CD14-positive monocyte (primary cell): ENCODE results near the gene HCST. TPM values are rescaled to one million over a fixed set of nuclear protein-coding genes. Genes with fewer than 3 reads are reported as not detected.

Experiments
- DNase-seq, 3 donors: peaks; one replicate each; pipeline ENCODE4 v3.0.0-alpha.2; 2011 to 2022
- H2AFZ ChIP-seq: 2 replicates; pipeline ENCODE4 v1.6.0; 2012; ENCODE audit warnings: mild to moderate bottlenecking, low read depth, low read length, inconsistent platforms; ENCODE audit not compliant: insufficient read depth, poor library complexity, severe bottlenecking
- H3K27ac ChIP-seq, 2 donors: 1 replicate in 1 of 2; 2 replicates in 1 of 2; pipeline ENCODE4 v1.5.1; 2012 to 2013; ENCODE audit warnings: low read length in 2 of 2, control low read depth in 1 of 2, inconsistent platforms in 1 of 2, low read depth in 1 of 2, mild to moderate bottlenecking in 1 of 2
- H3K27me3 ChIP-seq, 2 donors: one replicate each; pipeline versions ENCODE4 v1.6.0 to v1.6.1; 2011 to 2013; ENCODE audit warnings: low read length in 2 of 2; ENCODE audit not compliant: control insufficient read depth in 2 of 2, insufficient read depth in 2 of 2
- H3K36me3 ChIP-seq, 2 donors: replicated peaks in 1 of 2; 1 replicate in 1 of 2; 2 replicates in 1 of 2; pipeline versions ENCODE4 v1.5.1 to v1.6.1; 2012 to 2013; ENCODE audit warnings: low read length in 2 of 2, control low read depth in 1 of 2, inconsistent platforms in 1 of 2, mild to moderate bottlenecking in 1 of 2; ENCODE audit not compliant: insufficient read depth in 2 of 2, control insufficient read depth in 1 of 2
- H3K4me1 ChIP-seq, 2 donors: 1 replicate in 1 of 2; 2 replicates in 1 of 2; pipeline versions ENCODE4 v1.5.1 to v1.6.1; 2012 to 2013; ENCODE audit warnings: low read length in 2 of 2, control low read depth in 1 of 2, inconsistent platforms in 1 of 2, mild to moderate bottlenecking in 1 of 2, moderate library complexity in 1 of 2; ENCODE audit not compliant: insufficient read depth in 2 of 2, control insufficient read depth in 1 of 2
- H3K4me2 ChIP-seq: replicated peaks from 2 replicates; pipeline ENCODE3; 2012; ENCODE audit warnings: low read length, moderate library complexity, mild to moderate bottlenecking; ENCODE audit not compliant: poor library complexity, severe bottlenecking; ENCODE audit errors: extremely low read depth
- H3K4me3 ChIP-seq, 3 experiments: fragments of 200-600 bp in 1 of 3; sonication (generic) in 1 of 3; replicated peaks in 1 of 3; 1 replicate in 2 of 3; 2 replicates in 1 of 3; pipeline ENCODE4 v1.5.1; 2011 to 2013; ENCODE audit warnings: low read length in 3 of 3, mild to moderate bottlenecking in 3 of 3, control low read depth in 2 of 3, low read depth in 2 of 3, inconsistent platforms in 1 of 3, moderate library complexity in 1 of 3
- H3K79me2 ChIP-seq: 2 replicates; pipeline ENCODE4 v1.6.0; 2012; ENCODE audit warnings: mild to moderate bottlenecking, control low read depth, inconsistent platforms, low read length, moderate library complexity; ENCODE audit not compliant: insufficient read depth
- H3K9ac ChIP-seq: 2 replicates; pipeline ENCODE4 v1.6.0; 2017; ENCODE audit warnings: low read length, mild to moderate bottlenecking; ENCODE audit not compliant: insufficient read depth, poor library complexity, severe bottlenecking
- H3K9me3 ChIP-seq, 2 donors: replicated peaks in 1 of 2; 1 replicate in 1 of 2; 2 replicates in 1 of 2; pipeline versions ENCODE4 v1.5.1 to v1.6.1; 2012 to 2013; ENCODE audit warnings: low read length in 2 of 2, control low read depth in 1 of 2; ENCODE audit not compliant: control insufficient read depth in 1 of 2, insufficient read depth in 1 of 2
- H4K20me1 ChIP-seq: 2 replicates; pipeline ENCODE4 v1.6.0; 2012; ENCODE audit warnings: mild to moderate bottlenecking, low read length, control low read depth, moderate library complexity; ENCODE audit not compliant: insufficient read depth
- H3K27ac Mint-ChIP-seq, 7 donors: one replicate each; pipeline ENCODE4 v1.8.0; 2020; ENCODE audit warnings: mild to moderate bottlenecking in 7 of 7, mixed read lengths in 7 of 7, moderate library complexity in 6 of 7, inconsistent platforms in 2 of 7
- H3K27me3 Mint-ChIP-seq, 3 donors: one replicate each; pipeline ENCODE4 v1.8.0; 2021 to 2022; ENCODE audit warnings: low read depth in 3 of 3, mild to moderate bottlenecking in 3 of 3, mixed read lengths in 3 of 3, moderate library complexity in 3 of 3, inconsistent platforms in 1 of 3
- H3K36me3 Mint-ChIP-seq, 2 donors: one replicate each; pipeline ENCODE4 v1.8.0; 2020; ENCODE audit warnings: mixed read lengths in 2 of 2, inconsistent platforms in 1 of 2, mild to moderate bottlenecking in 1 of 2
- H3K4me1 Mint-ChIP-seq: one replicate; pipeline ENCODE4 v1.8.0; 2020; ENCODE audit warnings: mild to moderate bottlenecking, mixed read lengths
- H3K4me3 Mint-ChIP-seq, 2 donors: one replicate each; pipeline ENCODE4 v1.8.0; 2020; ENCODE audit warnings: mild to moderate bottlenecking in 2 of 2, mixed read lengths in 2 of 2, moderate library complexity in 1 of 2
- H3K9me3 Mint-ChIP-seq, 7 donors: one replicate each; pipeline ENCODE4 v1.8.0; 2020 to 2022; ENCODE audit warnings: mixed read lengths in 7 of 7, mild to moderate bottlenecking in 6 of 7, moderate library complexity in 6 of 7, inconsistent platforms in 2 of 7
- CTCF ChIP-seq: fragments of 200-600 bp; IDR thresholded peaks from one replicate; pipeline ENCODE4 v1.8.0; 2022; ENCODE audit warnings: antibody characterized with exemption, mild to moderate bottlenecking
- WGBS: methylation state at CpG from one replicate; pipeline ENCODE4 v1.1.5; 2013; ENCODE audit warnings: missing lambda C conversion rate; ENCODE audit not compliant: insufficient coverage; 5-methylcytosine and 5-hydroxymethylcytosine counted together
- intact Hi-C, 2 donors: fragments of 100-400 bp; cut with micrococcal nuclease; formaldehyde crosslinking; loops; one replicate each; pipeline versions ENCODE4 v1.15.0 to v1.15.1; 2023
- polyA plus RNA-seq, 3 donors: library from polyadenylated mRNA; depleted of rRNA in 1 of 3; unstranded in 2 of 3; stranded (reverse) in 1 of 3; fragments of 300-500 nt in 2 of 3; fragments of >200 nt in 1 of 3; fragmentation: Illumina TruSeq in 2 of 3; gene quantifications; 1 replicate in 2 of 3; 2 replicates in 1 of 3; pipeline ENCODE4 v1.2.3, GENCODE V29; 2012 to 2021

HCST gene
- polyA plus RNA-seq, 3 donors, result 264 to 829 (median 594) TPM

- no peak overlapping the region for H2AFZ ChIP-seq
- 12% methylated on average over 17 of the region's 17 CpGs for WGBS
- no peak for DNase-seq
These were observed 3.9 kb upstream of the HCST start for GRCh38 chr19:35898499-35898809.

GRCh38 chr19:35899547-35900214 lies 2.6 kb upstream of the HCST start:
- Histone ChIP-seq H3K9ac (peak overlapping the region; percentile 84), H3K27ac (peak overlapping the region; percentile 95 to 98), H3K4me1 (peaks cover 54 to 65% of the 10 kb centered on the region in 2 donors), H2AFZ (no peak overlapping the region), H3K27me3 (no peaks in the 10 kb centered on the region), H3K9me3 (no peaks in the 10 kb centered on the region), H3K79me2 (peaks cover 89% of the 10 kb centered on the region), H4K20me1 (peaks cover 50% of the 10 kb centered on the region), H3K36me3 (peaks cover 35 to 40% of the 10 kb centered on the region in 2 donors), H3K4me3 (peak overlapping the region; percentile 80 to 99 (median 97)), H3K4me2 (peak overlapping the region; percentile 100)
- Mint-ChIP-seq H3K9me3 (peaks cover 0 to 4% (median 0%) of the 10 kb centered on the region in 7 donors), H3K27ac (peak overlapping the region; percentile 96 to 100 (median 100)), H3K4me3 (peak overlapping the region; percentile 97 to 98), H3K36me3 (peaks cover 44 to 45% of the 10 kb centered on the region in 2 donors), H3K4me1 (peaks cover 54% of the 10 kb centered on the region), H3K27me3 (peaks cover 0 to 10% (median 0%) of the 10 kb centered on the region in 3 donors)
- WGBS, result 0% methylated on average over 24 of the region's 43 CpGs
- peak; percentile 77 to 96 (median 89) for DNase-seq
- no peak for TF ChIP-seq CTCF
- intact Hi-C loops, result loop anchor here (1.0 to 10.0 kb wide), 8 partner anchors 13 to 455 kb away; partner anchors contain the start of genes FFAR2 (in 1 of the 2), IGFLR1 (in 1 of the 2), LIN37 (in 1 of the 2) and OVOL3 (in 1 of the 2)

More at GRCh38 chr19:35898499-35898809, 3.9 kb upstream of the HCST start:
- Mint-ChIP-seq H3K27me3 (peaks cover 0 to 6% (median 0%) of the 10 kb centered on the region in 3 donors), H3K27ac (peak overlapping the region; percentile 96 to 100 (median 100)), H3K4me3 (peak overlapping the region; percentile 97 to 98), H3K9me3 (peaks cover 0 to 4% (median 0%) of the 10 kb centered on the region in 7 donors), H3K36me3 (peaks cover 46 to 49% of the 10 kb centered on the region in 2 donors), H3K4me1 (peaks cover 44% of the 10 kb centered on the region)
- peaks cover 42 to 53% of the 10 kb centered on the region in 2 donors for H3K4me1 ChIP-seq
- no peak for TF ChIP-seq CTCF
- H3K9ac ChIP-seq, result peak overlapping the region; percentile 84
- peak overlapping the region; percentile 100 for H3K4me2 ChIP-seq
- no peaks in the 10 kb centered on the region for H3K9me3 ChIP-seq
- H3K27me3 ChIP-seq, result no peaks in the 10 kb centered on the region
- H4K20me1 ChIP-seq, result peaks cover 62% of the 10 kb centered on the region
- intact Hi-C loops, result loop anchor here in 1 of 2 donors (2.0 kb wide), 2 partner anchors 14 to 16 kb away; no protein-coding TSS in a partner anchor
- peak overlapping the region; percentile 80 to 99 (median 97) for H3K4me3 ChIP-seq
- H3K27ac ChIP-seq, result peak overlapping the region; percentile 95 to 98
- peaks cover 93% of the 10 kb centered on the region for H3K79me2 ChIP-seq
- H3K36me3 ChIP-seq, result peaks cover 42 to 48% of the 10 kb centered on the region in 2 donors
